Measurements from ENCODE around the gene SDHA. TPM values are rescaled to one million over a fixed set of nuclear protein-coding genes. Genes with fewer than 3 reads are reported as not detected.
"Not testable (repeated sequence)": the region's sequence is repeated elsewhere in the genome, so short reads cannot be mapped to it uniquely, and the experiment has no call there.

The SDHA gene
- total RNA-seq, 1 experiment from 2014 or later = 171 TPM

DNA sequence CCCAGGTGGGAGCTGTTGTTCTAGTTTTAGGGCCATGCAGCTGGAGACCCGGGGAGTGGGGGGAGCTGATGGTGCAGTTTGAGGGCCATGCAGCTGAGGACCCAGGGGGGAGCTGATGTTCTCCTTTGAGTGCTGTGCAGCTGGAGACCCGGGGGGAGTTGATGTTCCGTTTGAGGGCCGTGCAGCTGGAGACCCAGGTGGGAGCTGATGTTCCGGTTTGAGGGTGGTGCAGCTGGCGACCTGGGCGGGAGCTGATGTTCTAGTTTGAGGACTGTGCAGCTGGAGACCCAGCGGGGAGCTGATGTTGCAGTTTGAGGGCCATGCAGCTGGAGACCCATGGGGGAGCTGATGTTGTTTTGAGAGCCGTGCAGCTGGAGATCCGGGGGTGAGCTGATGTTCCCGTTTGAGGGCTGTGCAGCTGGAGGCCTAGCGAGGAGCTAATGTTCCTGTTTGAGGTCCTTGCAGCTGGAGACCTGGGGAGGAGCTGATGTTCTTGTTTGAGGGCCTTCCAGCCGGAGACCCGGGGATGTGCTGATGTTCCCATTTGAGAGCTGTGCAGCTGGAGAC is 68.0 kb downstream of the SDHA start:
- no TSS peak for BruUV-seq (replicated peaks)
- H3K9me3 ChIP-seq (ENCODE audit: control insufficient read depth, insufficient read depth, low read depth, low read length) = no peaks in the 10 kb centered on the region
- DNase-seq (ENCODE audit: low read depth, low spot score) (no peak), ATAC-seq (no peak)
- CTCF ChIA-PET = interaction anchor here (0.7 kb wide), 1 partner anchor 35 kb away, joined by 3 read pairs; the partner anchor contains the start of gene AHRR
- H3K36me3 ChIP-seq (ENCODE audit: control insufficient read depth, insufficient read depth, low read length) = no peaks in the 10 kb centered on the region; the same call in 1 of the 2 replicates
- no peak overlapping the region for H3K27ac ChIP-seq (ENCODE audit: low read length)
- POLR2A ChIA-PET = no interaction called here
- in situ Hi-C loops (cut with HindIII; ENCODE audit: low pct_unique_long_range_greater_than_20kb, low sequenced_read_pairs) = no loop called here
- no peaks in the 10 kb centered on the region for H3K4me1 ChIP-seq (ENCODE audit: control insufficient read depth, insufficient read depth, low read length)
- H3K4me3 ChIP-seq (ENCODE audit: low read depth in 2 of 2, low read length in 2 of 2) = no peak overlapping the region
- TF ChIP-seq SIN3A (IDR thresholded peaks at IDR 0.05; ENCODE audit: borderline replicate concordance, insufficient read depth, low read depth, low read length) (no peak), REST (IDR thresholded peaks at IDR 0.05; ENCODE audit: insufficient read depth in 1 of 2, low read depth in 2 of 2, low read length in 1 of 2) (no peak), TCF7L2 (IDR thresholded peaks at IDR 0.05; ENCODE audit: low read depth, low read length) (no peak), POLR2AphosphoS5 (IDR thresholded peaks at IDR 0.05; ENCODE audit: low read depth, low read length) (no peak)
- TF ChIP-seq, protein P1, sequence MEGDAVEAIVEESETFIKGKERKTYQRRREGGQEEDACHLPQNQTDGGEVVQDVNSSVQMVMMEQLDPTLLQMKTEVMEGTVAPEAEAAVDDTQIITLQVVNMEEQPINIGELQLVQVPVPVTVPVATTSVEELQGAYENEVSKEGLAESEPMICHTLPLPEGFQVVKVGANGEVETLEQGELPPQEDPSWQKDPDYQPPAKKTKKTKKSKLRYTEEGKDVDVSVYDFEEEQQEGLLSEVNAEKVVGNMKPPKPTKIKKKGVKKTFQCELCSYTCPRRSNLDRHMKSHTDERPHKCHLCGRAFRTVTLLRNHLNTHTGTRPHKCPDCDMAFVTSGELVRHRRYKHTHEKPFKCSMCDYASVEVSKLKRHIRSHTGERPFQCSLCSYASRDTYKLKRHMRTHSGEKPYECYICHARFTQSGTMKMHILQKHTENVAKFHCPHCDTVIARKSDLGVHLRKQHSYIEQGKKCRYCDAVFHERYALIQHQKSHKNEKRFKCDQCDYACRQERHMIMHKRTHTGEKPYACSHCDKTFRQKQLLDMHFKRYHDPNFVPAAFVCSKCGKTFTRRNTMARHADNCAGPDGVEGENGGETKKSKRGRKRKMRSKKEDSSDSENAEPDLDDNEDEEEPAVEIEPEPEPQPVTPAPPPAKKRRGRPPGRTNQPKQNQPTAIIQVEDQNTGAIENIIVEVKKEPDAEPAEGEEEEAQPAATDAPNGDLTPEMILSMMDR (IDR thresholded peaks at IDR 0.05) = no peak
- intact Hi-C loops (cut with micrococcal nuclease; ENCODE audit: unreplicated experiment) = no loop called here
- no peaks in the 10 kb centered on the region for H3K27me3 ChIP-seq (ENCODE audit: control insufficient read depth, insufficient read depth, low read length)

DNA sequence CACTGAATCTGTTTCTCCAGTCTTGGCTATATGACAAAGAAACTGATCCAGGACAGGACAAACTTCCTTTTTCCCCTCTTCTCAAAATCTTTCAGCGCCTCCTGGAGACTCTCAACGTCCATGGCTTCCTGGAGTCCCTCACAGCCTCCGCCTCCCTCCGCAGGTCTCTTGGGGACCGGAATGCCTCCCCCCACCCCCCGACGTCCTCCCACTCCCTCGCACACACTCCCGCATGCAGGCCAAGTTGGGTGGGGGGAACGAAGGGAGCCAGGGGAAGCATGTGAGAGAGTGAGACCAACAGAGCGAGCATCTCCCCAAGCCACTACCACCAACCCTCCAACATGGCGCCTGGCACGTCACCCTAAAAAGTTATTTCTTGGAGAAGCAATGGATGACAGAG is 72.1 kb downstream of the SDHA start:
- intact Hi-C loops (cut with micrococcal nuclease; ENCODE audit: unreplicated experiment); CTCF ChIA-PET; H3K27ac ChIP-seq (ENCODE audit: low read length); DNase-seq (ENCODE audit: low read depth, low spot score); in situ Hi-C loops (cut with HindIII; ENCODE audit: low pct_unique_long_range_greater_than_20kb, low sequenced_read_pairs); H3K27me3 ChIP-seq (ENCODE audit: control insufficient read depth, insufficient read depth, low read length); H3K9me3 ChIP-seq (ENCODE audit: control insufficient read depth, insufficient read depth, low read depth, low read length); POLR2A ChIA-PET; ATAC-seq; H3K4me1 ChIP-seq (ENCODE audit: control insufficient read depth, insufficient read depth, low read length); H3K36me3 ChIP-seq (ENCODE audit: control insufficient read depth, insufficient read depth, low read length); H3K4me3 ChIP-seq (ENCODE audit: low read depth in 2 of 2, low read length in 2 of 2): not testable (repeated sequence)
- TSS peak; percentile 7 for BruUV-seq (replicated peaks)

GRCh38 chr5:291345-291744 is 73.2 kb downstream of the SDHA start:
- POLR2A ChIA-PET; BruUV-seq (replicated peaks); H3K4me1 ChIP-seq (ENCODE audit: control insufficient read depth, insufficient read depth, low read length); H3K4me3 ChIP-seq (ENCODE audit: low read depth in 2 of 2, low read length in 2 of 2); in situ Hi-C loops (cut with HindIII; ENCODE audit: low pct_unique_long_range_greater_than_20kb, low sequenced_read_pairs); H3K9me3 ChIP-seq (ENCODE audit: control insufficient read depth, insufficient read depth, low read depth, low read length); H3K27me3 ChIP-seq (ENCODE audit: control insufficient read depth, insufficient read depth, low read length); H3K36me3 ChIP-seq (ENCODE audit: control insufficient read depth, insufficient read depth, low read length); ATAC-seq; intact Hi-C loops (cut with micrococcal nuclease; ENCODE audit: unreplicated experiment); H3K27ac ChIP-seq (ENCODE audit: low read length); DNase-seq (ENCODE audit: low read depth, low spot score); CTCF ChIA-PET: not testable (repeated sequence)

DNA sequence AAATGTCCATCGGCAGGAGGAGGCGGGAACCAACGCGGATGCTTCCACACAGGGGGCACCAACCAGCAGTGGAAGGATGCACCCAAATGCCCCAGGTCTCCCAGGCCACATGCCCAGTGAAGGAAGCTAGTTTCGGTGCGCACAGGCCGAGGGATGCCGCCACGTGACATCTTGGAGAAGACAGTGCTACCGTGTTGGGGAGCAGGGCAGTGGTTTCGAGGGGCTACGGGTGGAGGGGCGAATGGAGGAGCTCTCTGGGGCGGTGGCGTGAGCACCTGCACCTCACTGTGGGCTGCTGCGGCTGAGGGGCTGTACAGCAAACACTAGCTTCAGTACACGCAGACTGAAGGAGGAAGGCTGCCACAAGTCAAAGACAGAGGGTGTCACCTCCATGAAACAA is 76.7 kb downstream of the SDHA start:
- BruUV-seq (replicated peaks); POLR2A ChIA-PET; CTCF ChIA-PET; intact Hi-C loops (cut with micrococcal nuclease; ENCODE audit: unreplicated experiment); H3K36me3 ChIP-seq (ENCODE audit: control insufficient read depth, insufficient read depth, low read length); H3K4me1 ChIP-seq (ENCODE audit: control insufficient read depth, insufficient read depth, low read length); ATAC-seq; H3K9me3 ChIP-seq (ENCODE audit: control insufficient read depth, insufficient read depth, low read depth, low read length); H3K27ac ChIP-seq (ENCODE audit: low read length); H3K4me3 ChIP-seq (ENCODE audit: low read depth in 2 of 2, low read length in 2 of 2); H3K27me3 ChIP-seq (ENCODE audit: control insufficient read depth, insufficient read depth, low read length); in situ Hi-C loops (cut with HindIII; ENCODE audit: low pct_unique_long_range_greater_than_20kb, low sequenced_read_pairs); DNase-seq (ENCODE audit: low read depth, low spot score): not testable (repeated sequence)

GRCh38 chr5:296207-296606 is 78.1 kb downstream of the SDHA start:
- H3K4me1 ChIP-seq (ENCODE audit: control insufficient read depth, insufficient read depth, low read length); in situ Hi-C loops (cut with HindIII; ENCODE audit: low pct_unique_long_range_greater_than_20kb, low sequenced_read_pairs); DNase-seq (ENCODE audit: low read depth, low spot score); ATAC-seq; POLR2A ChIA-PET; H3K9me3 ChIP-seq (ENCODE audit: control insufficient read depth, insufficient read depth, low read depth, low read length); H3K27me3 ChIP-seq (ENCODE audit: control insufficient read depth, insufficient read depth, low read length); H3K27ac ChIP-seq (ENCODE audit: low read length); H3K36me3 ChIP-seq (ENCODE audit: control insufficient read depth, insufficient read depth, low read length); BruUV-seq (replicated peaks); H3K4me3 ChIP-seq (ENCODE audit: low read depth in 2 of 2, low read length in 2 of 2); CTCF ChIA-PET; intact Hi-C loops (cut with micrococcal nuclease; ENCODE audit: unreplicated experiment): not testable (repeated sequence)

All from Panc1 (cell line).